CD14-positive monocyte (primary cell): ENCODE measurements around the gene ARVCF. TPM values are rescaled to one million over a fixed set of nuclear protein-coding genes. Genes with fewer than 3 reads are reported as not detected.

Experiments used
- DNase-seq, 3 donors: peaks; one replicate each; pipeline ENCODE4 v3.0.0-alpha.2; 2011 to 2022
- H2AFZ ChIP-seq: 2 replicates; pipeline ENCODE4 v1.6.0; 2012; ENCODE audit warnings: mild to moderate bottlenecking, low read depth, low read length, inconsistent platforms; ENCODE audit not compliant: insufficient read depth, poor library complexity, severe bottlenecking
- H3K27ac ChIP-seq, 2 donors: 1 replicate in 1 of 2; 2 replicates in 1 of 2; pipeline ENCODE4 v1.5.1; 2012 to 2013; ENCODE audit warnings: low read length in 2 of 2, control low read depth in 1 of 2, inconsistent platforms in 1 of 2, low read depth in 1 of 2, mild to moderate bottlenecking in 1 of 2
- H3K27me3 ChIP-seq, 2 donors: one replicate each; pipeline versions ENCODE4 v1.6.0 to v1.6.1; 2011 to 2013; ENCODE audit warnings: low read length in 2 of 2; ENCODE audit not compliant: control insufficient read depth in 2 of 2, insufficient read depth in 2 of 2
- H3K36me3 ChIP-seq, 2 donors: replicated peaks in 1 of 2; 1 replicate in 1 of 2; 2 replicates in 1 of 2; pipeline versions ENCODE4 v1.5.1 to v1.6.1; 2012 to 2013; ENCODE audit warnings: low read length in 2 of 2, control low read depth in 1 of 2, inconsistent platforms in 1 of 2, mild to moderate bottlenecking in 1 of 2; ENCODE audit not compliant: insufficient read depth in 2 of 2, control insufficient read depth in 1 of 2
- H3K4me1 ChIP-seq, 2 donors: 1 replicate in 1 of 2; 2 replicates in 1 of 2; pipeline versions ENCODE4 v1.5.1 to v1.6.1; 2012 to 2013; ENCODE audit warnings: low read length in 2 of 2, control low read depth in 1 of 2, inconsistent platforms in 1 of 2, mild to moderate bottlenecking in 1 of 2, moderate library complexity in 1 of 2; ENCODE audit not compliant: insufficient read depth in 2 of 2, control insufficient read depth in 1 of 2
- H3K4me2 ChIP-seq: replicated peaks from 2 replicates; pipeline ENCODE3; 2012; ENCODE audit warnings: low read length, moderate library complexity, mild to moderate bottlenecking; ENCODE audit not compliant: poor library complexity, severe bottlenecking; ENCODE audit errors: extremely low read depth
- H3K4me3 ChIP-seq, 3 experiments: fragments of 200-600 bp in 1 of 3; sonication (generic) in 1 of 3; replicated peaks in 1 of 3; 1 replicate in 2 of 3; 2 replicates in 1 of 3; pipeline ENCODE4 v1.5.1; 2011 to 2013; ENCODE audit warnings: low read length in 3 of 3, mild to moderate bottlenecking in 3 of 3, control low read depth in 2 of 3, low read depth in 2 of 3, inconsistent platforms in 1 of 3, moderate library complexity in 1 of 3
- H3K79me2 ChIP-seq: 2 replicates; pipeline ENCODE4 v1.6.0; 2012; ENCODE audit warnings: mild to moderate bottlenecking, control low read depth, inconsistent platforms, low read length, moderate library complexity; ENCODE audit not compliant: insufficient read depth
- H3K9ac ChIP-seq: 2 replicates; pipeline ENCODE4 v1.6.0; 2017; ENCODE audit warnings: low read length, mild to moderate bottlenecking; ENCODE audit not compliant: insufficient read depth, poor library complexity, severe bottlenecking
- H3K9me3 ChIP-seq, 2 donors: replicated peaks in 1 of 2; 1 replicate in 1 of 2; 2 replicates in 1 of 2; pipeline versions ENCODE4 v1.5.1 to v1.6.1; 2012 to 2013; ENCODE audit warnings: low read length in 2 of 2, control low read depth in 1 of 2; ENCODE audit not compliant: control insufficient read depth in 1 of 2, insufficient read depth in 1 of 2
- H4K20me1 ChIP-seq: 2 replicates; pipeline ENCODE4 v1.6.0; 2012; ENCODE audit warnings: mild to moderate bottlenecking, low read length, control low read depth, moderate library complexity; ENCODE audit not compliant: insufficient read depth
- H3K27ac Mint-ChIP-seq, 7 donors: one replicate each; pipeline ENCODE4 v1.8.0; 2020; ENCODE audit warnings: mild to moderate bottlenecking in 7 of 7, mixed read lengths in 7 of 7, moderate library complexity in 6 of 7, inconsistent platforms in 2 of 7
- H3K27me3 Mint-ChIP-seq, 3 donors: one replicate each; pipeline ENCODE4 v1.8.0; 2021 to 2022; ENCODE audit warnings: low read depth in 3 of 3, mild to moderate bottlenecking in 3 of 3, mixed read lengths in 3 of 3, moderate library complexity in 3 of 3, inconsistent platforms in 1 of 3
- H3K36me3 Mint-ChIP-seq, 2 donors: one replicate each; pipeline ENCODE4 v1.8.0; 2020; ENCODE audit warnings: mixed read lengths in 2 of 2, inconsistent platforms in 1 of 2, mild to moderate bottlenecking in 1 of 2
- H3K4me1 Mint-ChIP-seq: one replicate; pipeline ENCODE4 v1.8.0; 2020; ENCODE audit warnings: mild to moderate bottlenecking, mixed read lengths
- H3K4me3 Mint-ChIP-seq, 2 donors: one replicate each; pipeline ENCODE4 v1.8.0; 2020; ENCODE audit warnings: mild to moderate bottlenecking in 2 of 2, mixed read lengths in 2 of 2, moderate library complexity in 1 of 2
- H3K9me3 Mint-ChIP-seq, 7 donors: one replicate each; pipeline ENCODE4 v1.8.0; 2020 to 2022; ENCODE audit warnings: mixed read lengths in 7 of 7, mild to moderate bottlenecking in 6 of 7, moderate library complexity in 6 of 7, inconsistent platforms in 2 of 7
- WGBS: methylation state at CpG from one replicate; pipeline ENCODE4 v1.1.5; 2013; ENCODE audit warnings: missing lambda C conversion rate; ENCODE audit not compliant: insufficient coverage; 5-methylcytosine and 5-hydroxymethylcytosine counted together
- intact Hi-C, 2 donors: fragments of 100-400 bp; cut with micrococcal nuclease; formaldehyde crosslinking; loops; one replicate each; pipeline versions ENCODE4 v1.15.0 to v1.15.1; 2023
- polyA plus RNA-seq, 3 donors: library from polyadenylated mRNA; depleted of rRNA in 1 of 3; unstranded in 2 of 3; stranded (reverse) in 1 of 3; fragments of 300-500 nt in 2 of 3; fragments of >200 nt in 1 of 3; fragmentation: Illumina TruSeq in 2 of 3; gene quantifications; 1 replicate in 2 of 3; 2 replicates in 1 of 3; pipeline ENCODE4 v1.2.3, GENCODE V29; 2012 to 2021
- TF ChIP-seq, protein P1 (sequence below): fragments of 200-600 bp; IDR thresholded peaks from one replicate; pipeline ENCODE4 v1.8.0; 2022; ENCODE audit warnings: antibody characterized with exemption, mild to moderate bottlenecking

Gene ARVCF
- polyA plus RNA-seq, 3 donors = 0.31 to 2.6 (median 0.44) TPM

DNA sequence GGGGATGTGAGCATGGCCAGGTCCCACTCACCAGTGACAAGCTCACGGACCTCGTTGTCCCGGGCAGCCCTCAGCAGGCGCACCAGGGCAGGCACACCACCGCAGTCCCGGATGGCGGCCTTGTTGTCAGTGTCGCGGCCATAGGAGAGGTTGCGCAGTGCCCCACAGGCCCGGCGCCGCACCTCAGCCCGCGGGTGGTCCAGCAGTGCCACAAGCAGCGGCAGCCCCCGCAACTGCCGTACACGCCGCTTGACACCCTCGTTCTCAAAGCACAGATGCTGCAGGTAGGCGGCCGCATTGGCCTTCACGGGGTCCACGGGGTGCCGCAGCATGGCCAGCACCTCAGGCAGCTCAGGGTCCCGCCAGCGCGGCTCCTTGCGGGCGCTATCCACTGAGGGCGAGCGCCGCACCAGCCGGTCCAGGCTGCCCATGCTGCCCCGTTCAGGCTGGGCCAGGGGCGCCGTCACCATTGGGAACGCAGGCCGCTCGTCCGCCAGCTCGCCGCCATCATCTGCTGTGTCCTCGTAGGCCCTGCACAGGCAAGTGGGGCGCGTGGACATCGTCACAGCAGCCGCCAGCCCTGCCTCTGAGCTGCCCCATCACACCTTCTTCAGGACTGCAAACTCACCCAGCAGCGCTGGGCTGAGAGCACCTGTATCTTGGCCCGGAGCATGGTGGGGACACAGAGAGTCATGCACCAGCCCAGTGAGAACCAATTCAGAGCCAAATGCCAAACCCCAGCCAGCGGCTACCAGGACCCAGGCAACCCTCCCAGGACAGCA, 36.7 kb downstream of the ARVCF start:
- TF ChIP-seq, protein P1, sequence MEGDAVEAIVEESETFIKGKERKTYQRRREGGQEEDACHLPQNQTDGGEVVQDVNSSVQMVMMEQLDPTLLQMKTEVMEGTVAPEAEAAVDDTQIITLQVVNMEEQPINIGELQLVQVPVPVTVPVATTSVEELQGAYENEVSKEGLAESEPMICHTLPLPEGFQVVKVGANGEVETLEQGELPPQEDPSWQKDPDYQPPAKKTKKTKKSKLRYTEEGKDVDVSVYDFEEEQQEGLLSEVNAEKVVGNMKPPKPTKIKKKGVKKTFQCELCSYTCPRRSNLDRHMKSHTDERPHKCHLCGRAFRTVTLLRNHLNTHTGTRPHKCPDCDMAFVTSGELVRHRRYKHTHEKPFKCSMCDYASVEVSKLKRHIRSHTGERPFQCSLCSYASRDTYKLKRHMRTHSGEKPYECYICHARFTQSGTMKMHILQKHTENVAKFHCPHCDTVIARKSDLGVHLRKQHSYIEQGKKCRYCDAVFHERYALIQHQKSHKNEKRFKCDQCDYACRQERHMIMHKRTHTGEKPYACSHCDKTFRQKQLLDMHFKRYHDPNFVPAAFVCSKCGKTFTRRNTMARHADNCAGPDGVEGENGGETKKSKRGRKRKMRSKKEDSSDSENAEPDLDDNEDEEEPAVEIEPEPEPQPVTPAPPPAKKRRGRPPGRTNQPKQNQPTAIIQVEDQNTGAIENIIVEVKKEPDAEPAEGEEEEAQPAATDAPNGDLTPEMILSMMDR = no peak
- H3K9me3 Mint-ChIP-seq = no peaks in the 10 kb centered on the region
- H3K4me1 Mint-ChIP-seq = peaks cover 6% of the 10 kb centered on the region
- H3K4me1 ChIP-seq = no peaks in the 10 kb centered on the region
- H4K20me1 ChIP-seq = no peaks in the 10 kb centered on the region
- H3K27ac Mint-ChIP-seq = no peak overlapping the region
- H3K27ac ChIP-seq = no peak overlapping the region
- no peak overlapping the region for H2AFZ ChIP-seq
- no peaks in the 10 kb centered on the region for H3K27me3 ChIP-seq
- H3K4me2 ChIP-seq = no peak overlapping the region
- H3K9me3 ChIP-seq = no peaks in the 10 kb centered on the region
- H3K4me3 Mint-ChIP-seq = no peak overlapping the region
- no peak for DNase-seq
- intact Hi-C loops = loop anchor here (10.0 kb wide), 1 partner anchor 305 kb away; no protein-coding TSS in a partner anchor
- H3K36me3 Mint-ChIP-seq = no peaks in the 10 kb centered on the region
- no peak overlapping the region for H3K9ac ChIP-seq
- H3K4me3 ChIP-seq = no peak overlapping the region
- no peaks in the 10 kb centered on the region for H3K36me3 ChIP-seq
- peaks cover under 1 to 8% (median 5%) of the 10 kb centered on the region in 3 donors for H3K27me3 Mint-ChIP-seq
- no peaks in the 10 kb centered on the region for H3K79me2 ChIP-seq
- 97% methylated on average over 52 of the region's 52 CpGs for WGBS

DNA sequence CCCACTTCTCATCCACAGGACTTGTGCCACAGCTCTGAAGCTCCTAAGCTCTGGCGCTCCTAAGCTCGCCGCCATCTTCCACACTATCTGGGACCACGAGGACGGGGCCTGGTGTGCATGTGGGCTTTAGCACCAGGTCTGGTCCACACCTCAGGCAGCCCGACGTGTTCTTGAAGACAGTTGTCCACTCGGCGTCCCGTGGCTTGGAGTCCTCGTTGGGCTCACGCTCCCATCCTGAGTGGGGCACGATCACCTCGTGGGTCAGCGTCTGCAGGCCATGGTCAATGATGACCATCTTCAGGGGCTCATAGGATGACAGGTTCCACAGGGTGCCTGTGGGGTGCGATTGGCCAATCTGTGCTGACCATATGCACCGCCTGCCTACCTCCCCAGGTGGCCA, 37.9 kb downstream of the ARVCF start:
- H3K4me2 ChIP-seq = no peak overlapping the region
- no peaks in the 10 kb centered on the region for H3K36me3 ChIP-seq
- no peak for DNase-seq
- intact Hi-C loops = loop anchor here (10.0 kb wide), 1 partner anchor 306 kb away; no protein-coding TSS in a partner anchor
- no peaks in the 10 kb centered on the region for H3K27me3 ChIP-seq
- H3K4me3 ChIP-seq = no peak overlapping the region
- H3K9ac ChIP-seq = no peak overlapping the region
- no peaks in the 10 kb centered on the region for H3K79me2 ChIP-seq
- Mint-ChIP-seq H3K4me1 (peaks cover 14% of the 10 kb centered on the region), H3K4me3 (no peak overlapping the region), H3K27me3 (peaks cover 0 to 8% (median 5%) of the 10 kb centered on the region in 3 donors), H3K9me3 (no peaks in the 10 kb centered on the region), H3K36me3 (no peaks in the 10 kb centered on the region), H3K27ac (no peak overlapping the region)
- TF ChIP-seq, protein P1 = no peak
- H4K20me1 ChIP-seq = no peaks in the 10 kb centered on the region
- no peaks in the 10 kb centered on the region for H3K4me1 ChIP-seq
- H3K9me3 ChIP-seq = no peaks in the 10 kb centered on the region
- no peak overlapping the region for H2AFZ ChIP-seq
- WGBS = 97% methylated on average over 15 of the region's 17 CpGs
- no peak overlapping the region for H3K27ac ChIP-seq
